HepG2 (cell line): ENCODE measurements around the gene CSF1R. TPM values are rescaled to one million over a fixed set of nuclear protein-coding genes. Genes with fewer than 3 reads are reported as not detected.

Source experiments
- ATM ChIP-seq: fragments of 450-650 bp; IDR thresholded peaks from 2 replicates; pipeline ENCODE4 v1.7.1; 2017; ENCODE audit warnings: mild to moderate bottlenecking, borderline replicate concordance
- CREB3 ChIP-seq: sonication (generic); formaldehyde crosslinking; IDR thresholded peaks from 2 replicates; pipeline ENCODE4 v1.5.0; 2020; ENCODE audit warnings: missing genetic modification reagents
- EP300 ChIP-seq, 3 experiments: sonication (generic) in 1 of 3; formaldehyde crosslinking in 1 of 3; IDR thresholded peaks; 2 replicates each; pipeline versions ENCODE4 v1.5.1 to v1.6.1; 2011 to 2020; ENCODE audit warnings: low read depth in 2 of 3, low read length in 2 of 3, borderline replicate concordance in 1 of 3, improper control_type of control experiment in 1 of 3, mild to moderate bottlenecking in 1 of 3, missing genetic modification reagents in 1 of 3, moderate library complexity in 1 of 3
- GPN1 ChIP-seq: sonication (generic); formaldehyde crosslinking; IDR thresholded peaks from 2 replicates; pipeline ENCODE4 v1.5.1; 2020; ENCODE audit warnings: missing genetic modification reagents, borderline replicate concordance
- IRF1 ChIP-seq: sonication (generic); formaldehyde crosslinking; IDR thresholded peaks from 2 replicates; pipeline ENCODE4 v1.4.0; 2020; ENCODE audit warnings: low read depth, mild to moderate bottlenecking, missing genetic modification reagents
- IRX3 ChIP-seq: sonication (generic); formaldehyde crosslinking; IDR thresholded peaks from 2 replicates; pipeline ENCODE4 v1.8.1; 2023; ENCODE audit warnings: mild to moderate bottlenecking, low read depth, missing genetic modification reagents, borderline replicate concordance
- MAFK ChIP-seq, 2 experiments: IDR thresholded peaks in 1 of 2; conservative IDR thresholded peaks in 1 of 2; 2 replicates each; pipeline ENCODE4 v1.6.1; 2011; ENCODE audit warnings: improper control_type of control experiment in 2 of 2, low read length in 2 of 2
- RELA ChIP-seq: sonication (generic); formaldehyde crosslinking; IDR thresholded peaks from 2 replicates; pipeline ENCODE4 v1.4.0; 2020; ENCODE audit warnings: missing genetic modification reagents
- SMARCE1 ChIP-seq: fragments of 450-650 bp; IDR thresholded peaks from 2 replicates; pipeline ENCODE4 v1.6.1; 2017; ENCODE audit warnings: borderline replicate concordance
- SOX6 ChIP-seq, 2 experiments: fragments of 450-650 bp in 1 of 2; sonication (generic) in 1 of 2; formaldehyde crosslinking in 1 of 2; IDR thresholded peaks; 2 replicates each; pipeline versions ENCODE4 v1.4.0 to v1.6.1; 2017 to 2020; ENCODE audit warnings: antibody characterized with exemption in 1 of 2, mild to moderate bottlenecking in 1 of 2, missing genetic modification reagents in 1 of 2
- SRSF4 ChIP-seq: fragments of 200-400 bp; formaldehyde crosslinking; IDR thresholded peaks from one replicate; pipeline ENCODE4 v1.6.1; 2018; ENCODE audit warnings: mild to moderate bottlenecking, low read depth, low read length, moderate library complexity; ENCODE audit not compliant: poor library complexity, severe bottlenecking
- TFDP2 ChIP-seq: sonication (generic); formaldehyde crosslinking; IDR thresholded peaks from 2 replicates; pipeline ENCODE4 v1.4.0; 2020; ENCODE audit warnings: missing genetic modification reagents
- UBTF ChIP-seq: sonication (generic); formaldehyde crosslinking; IDR thresholded peaks from 2 replicates; pipeline ENCODE4 v1.4.0; 2020; ENCODE audit warnings: mild to moderate bottlenecking, missing genetic modification reagents
- ZBTB25 ChIP-seq: IDR thresholded peaks from 2 replicates; pipeline ENCODE4 v1.6.1; 2018; ENCODE audit warnings: missing genetic modification reagents
- ZGPAT ChIP-seq: IDR thresholded peaks from 2 replicates; pipeline ENCODE4 v1.6.1; 2016; ENCODE audit warnings: mild to moderate bottlenecking
- ZNF740 ChIP-seq: sonication (generic); formaldehyde crosslinking; IDR thresholded peaks from 2 replicates; pipeline ENCODE4 v1.4.0; 2020; ENCODE audit warnings: missing genetic modification reagents
- polyA plus RNA-seq, 8 experiments: library from polyadenylated mRNA; depleted of rRNA in 3 of 8; stranded (reverse) in 7 of 8; unstranded in 1 of 8; fragments of >200 nt; fragmentation: Illumina TruSeq in 4 of 8; extraction: Trizol in 4 of 8; gene quantifications; 2 replicates each; pipeline versions ENCODE4 v1.2.1 to v1.2.3, GENCODE V29; 2011 to 2016; ENCODE audit warnings: low read depth in 4 of 8, missing spikeins in 1 of 8, mixed read lengths in 1 of 8; ENCODE audit not compliant: insufficient read depth in 1 of 8
- total RNA-seq, 5 experiments: library from RNA; depleted of rRNA; stranded (reverse); fragments of >200 nt; fragmentation: Illumina TruSeq; extraction: Trizol; gene quantifications; 2 replicates each; pipeline ENCODE4 v1.2.3, GENCODE V29; 2016; ENCODE audit warnings: low read depth in 1 of 5

The CSF1R gene
- total and polyA plus RNA-seq, 2 of the 13 experiments (the other 11 are each of a cell fraction or from before 2014, with no cell fraction given): 0.01 TPM; not detected in 1

GRCh38 chr5:150129813-150130492 is 43.6 kb upstream of the CSF1R start (continued):
- TF ChIP-seq ATM: no peak
- no peak for TF ChIP-seq SOX6 (IDR thresholded peaks at IDR 0.05)
- TF ChIP-seq SOX6 (CRISPR knock-in tag; IDR thresholded peaks at IDR 0.05): peak; percentile 69
- no peak for TF ChIP-seq ZNF740 (CRISPR knock-in tag)
- TF ChIP-seq UBTF (CRISPR knock-in tag): peak; percentile 47; the same call in 1 of the 2 replicates
- TF ChIP-seq IRF1 (CRISPR knock-in tag): no peak
- TF ChIP-seq GPN1 (CRISPR knock-in tag): no peak
- no peak for TF ChIP-seq TFDP2
- TF ChIP-seq CREB3 (CRISPR knock-in tag): no peak
- TF ChIP-seq RELA (CRISPR knock-in tag): no peak
- TF ChIP-seq ZBTB25 (CRISPR knock-in tag): peak; percentile 69; the same call in 1 of the 2 replicates
- TF ChIP-seq ZGPAT (CRISPR knock-in tag): peak; percentile 56; the same call in 1 of the 2 replicates
- TF ChIP-seq EP300 (IDR thresholded peaks at IDR 0.05; ENCODE audit: low read depth in 2 of 2, low read length in 2 of 2): 0 out of 4 replicates have a peak, but pooled peaks have one; percentile 35 to 39
- no peak for TF ChIP-seq EP300 (CRISPR knock-in tag; IDR thresholded peaks at IDR 0.05; ENCODE audit: borderline replicate concordance)
- TF ChIP-seq SMARCE1: no peak
- no peak for TF ChIP-seq MAFK (conservative IDR thresholded peaks at IDR 0.05 in 1 of 2, IDR thresholded peaks at IDR 0.05 in 1 of 2; ENCODE audit: low read length in 2 of 2)
- no peak for TF ChIP-seq IRX3 (CRISPR knock-in tag)
- TF ChIP-seq SRSF4: no peak
